Osteoblast (primary cell): ENCODE measurements around the gene WWOX. TPM values are rescaled to one million over a fixed set of nuclear protein-coding genes. Genes with fewer than 3 reads are reported as not detected.

Source experiments
- DNase-seq: peaks from one replicate; pipeline ENCODE4 v3.0.0; 2011; ENCODE audit warnings: low spot score, mixed read lengths; ENCODE audit not compliant: insufficient read length; ENCODE audit errors: missing footprints
- H2AFZ ChIP-seq: 2 replicates; pipeline ENCODE4 v1.6.0; 2011; ENCODE audit warnings: mild to moderate bottlenecking, low read length
- H3K27ac ChIP-seq: 2 replicates; pipeline ENCODE4 v1.5.1; 2011; ENCODE audit warnings: mild to moderate bottlenecking, low read depth, low read length, moderate library complexity
- H3K27me3 ChIP-seq: 2 replicates; pipeline ENCODE4 v1.6.0; 2012; ENCODE audit warnings: mild to moderate bottlenecking, control low read depth, inconsistent platforms, low read length, moderate library complexity; ENCODE audit not compliant: insufficient read depth
- H3K36me3 ChIP-seq: 2 replicates; pipeline ENCODE4 v1.5.1; 2011; ENCODE audit warnings: mild to moderate bottlenecking, low read length, control low read depth, moderate library complexity; ENCODE audit not compliant: insufficient read depth
- H3K4me1 ChIP-seq: 2 replicates; pipeline ENCODE4 v1.5.1; 2011; ENCODE audit warnings: mild to moderate bottlenecking, low read length, control low read depth, moderate library complexity; ENCODE audit not compliant: insufficient read depth
- H3K4me2 ChIP-seq: 2 replicates; pipeline ENCODE4 v1.6.0; 2011; ENCODE audit warnings: mild to moderate bottlenecking, low read length; ENCODE audit not compliant: insufficient read depth
- H3K4me3 ChIP-seq: fragments of 200-600 bp; sonication (generic); 3 replicates; pipeline ENCODE4 v1.5.1; 2012; ENCODE audit warnings: mild to moderate bottlenecking, low read length, inconsistent platforms; ENCODE audit not compliant: insufficient read depth
- H3K79me2 ChIP-seq: 2 replicates; pipeline ENCODE4 v1.6.0; 2012; ENCODE audit warnings: mild to moderate bottlenecking, low read length, control low read depth, inconsistent platforms; ENCODE audit not compliant: insufficient read depth
- H3K9me3 ChIP-seq: 2 replicates; pipeline ENCODE4 v1.5.1; 2011; ENCODE audit warnings: low read depth, low read length, control low read depth
- H4K20me1 ChIP-seq: 2 replicates; pipeline ENCODE4 v1.6.0; 2012; ENCODE audit warnings: mild to moderate bottlenecking, low read length, control low read depth; ENCODE audit not compliant: insufficient read depth
- CTCF ChIP-seq: IDR thresholded peaks from 2 replicates; pipeline ENCODE4 v1.5.1; 2011; ENCODE audit warnings: mild to moderate bottlenecking, low read depth, low read length, moderate library complexity; ENCODE audit errors: extremely low read depth
- total RNA-seq: library from RNA; depleted of rRNA; stranded (reverse); fragments of >200 nt; gene quantifications from 2 replicates; pipeline ENCODE4 v1.2.3, GENCODE V29; 2012

The WWOX gene
- total RNA-seq, 1 donor: 23.9 TPM

GRCh38 chr16:78461087-78461486 lies 361.6 kb downstream of the WWOX start:
- no peak for DNase-seq
- Histone ChIP-seq H3K36me3 (no peaks in the 10 kb centered on the region), H3K27ac (no peak overlapping the region), H3K4me2 (no peak overlapping the region), H3K9me3 (peaks cover 4% of the 10 kb centered on the region), H2AFZ (no peak overlapping the region), H3K79me2 (no peaks in the 10 kb centered on the region), H3K4me3 (no peak overlapping the region), H4K20me1 (no peaks in the 10 kb centered on the region), H3K4me1 (no peaks in the 10 kb centered on the region), H3K27me3 (no peaks in the 10 kb centered on the region)
- TF ChIP-seq CTCF: no peak

GRCh38 chr16:78461496-78462287 lies 362.2 kb downstream of the WWOX start:
- H4K20me1 ChIP-seq: no peaks in the 10 kb centered on the region
- TF ChIP-seq CTCF: no peak
- H2AFZ ChIP-seq: no peak overlapping the region
- H3K4me1 ChIP-seq: no peaks in the 10 kb centered on the region
- no peaks in the 10 kb centered on the region for H3K79me2 ChIP-seq
- no peak overlapping the region for H3K27ac ChIP-seq
- no peak overlapping the region for H3K4me2 ChIP-seq
- no peaks in the 10 kb centered on the region for H3K27me3 ChIP-seq
- no peaks in the 10 kb centered on the region for H3K36me3 ChIP-seq
- no peak overlapping the region for H3K4me3 ChIP-seq
- peaks cover 4% of the 10 kb centered on the region for H3K9me3 ChIP-seq
- no peak for DNase-seq

- Histone ChIP-seq H3K27me3 (no peaks in the 10 kb centered on the region), H3K9me3 (peaks cover 4% of the 10 kb centered on the region), H3K4me1 (no peaks in the 10 kb centered on the region), H3K27ac (no peak overlapping the region), H3K4me2 (no peak overlapping the region), H2AFZ (no peak overlapping the region), H3K36me3 (no peaks in the 10 kb centered on the region), H3K79me2 (no peaks in the 10 kb centered on the region), H3K4me3 (no peak overlapping the region), H4K20me1 (no peaks in the 10 kb centered on the region)
- TF ChIP-seq CTCF: no peak
- no peak for DNase-seq
Observed at GRCh38 chr16:78462288-78463208, 363.1 kb downstream of the WWOX start.

GRCh38 chr16:78463591-78463990 lies 364.1 kb downstream of the WWOX start:
- Histone ChIP-seq H3K4me2 (no peak overlapping the region), H3K27ac (no peak overlapping the region), H3K4me3 (no peak overlapping the region), H3K27me3 (no peaks in the 10 kb centered on the region), H4K20me1 (no peaks in the 10 kb centered on the region), H3K36me3 (no peaks in the 10 kb centered on the region), H3K79me2 (no peaks in the 10 kb centered on the region), H3K4me1 (no peaks in the 10 kb centered on the region), H2AFZ (no peak overlapping the region), H3K9me3 (peaks cover 4% of the 10 kb centered on the region)
- no peak for DNase-seq
- TF ChIP-seq CTCF: no peak
